HT1080 (cell line): ENCODE data around the gene VEGFC. TPM values are rescaled to one million over a fixed set of nuclear protein-coding genes. Genes with fewer than 3 reads are reported as not detected.

Source experiments
- DNase-seq: peaks from one replicate; pipeline ENCODE4 v3.0.0-alpha.2; 2015; ENCODE audit warnings: low read depth
- polyA plus RNA-seq, 2 experiments: library from polyadenylated mRNA; depleted of rRNA; stranded (reverse); fragments of >200 nt; gene quantifications; 2 replicates each; pipeline ENCODE4 v1.2.3, GENCODE V29; 2015
- total RNA-seq: library from RNA; depleted of rRNA; stranded (reverse); fragments of >200 nt; shearing (Covaris generic); gene quantifications from 2 replicates; pipeline ENCODE4 v1.2.3, GENCODE V29; 2014; rRNA removed

VEGFC gene
- 43.6 and 51.2 TPM in 2 replicates for total RNA-seq
- polyA plus RNA-seq (2015; cell fraction: cytosol; rRNA removed) = 65.3 and 74.5 TPM in 2 replicates
- 56.0 and 58.3 TPM in 2 replicates for polyA plus RNA-seq (2015; cell fraction: nucleus; rRNA removed)

- peak; percentile 63 for DNase-seq
Measured at GRCh38 chr4:176792326-176793059, at the start of gene VEGFC. Gene VEGFC (minus strand): TSS chr4:176792922. CDS start chr4:176792311, 611 bp downstream.

GRCh38 chr4:176841711-176842112 is 49.0 kb upstream of the VEGFC start:
- peak; percentile 67 for DNase-seq

GRCh38 chr4:176840166-176840565 is 47.4 kb upstream of the VEGFC start:
- DNase-seq = no peak

- no peak for DNase-seq
Measured at GRCh38 chr4:176839656-176840055, 46.9 kb upstream of the VEGFC start.

- DNase-seq = peak; percentile 70
Measured at GRCh38 chr4:176838601-176839433, 46.1 kb upstream of the VEGFC start.

- DNase-seq = no peak
Measured at GRCh38 chr4:176837169-176837895, 44.6 kb upstream of the VEGFC start.

- DNase-seq = no peak
Measured at GRCh38 chr4:176834531-176834930, 41.8 kb upstream of the VEGFC start.

GRCh38 chr4:176833400-176834175 is 40.9 kb upstream of the VEGFC start:
- no peak for DNase-seq

- DNase-seq = no peak
Measured at GRCh38 chr4:176830971-176831370, 38.2 kb upstream of the VEGFC start.

- no peak for DNase-seq
Measured at GRCh38 chr4:176825586-176825985, 32.9 kb upstream of the VEGFC start.

GRCh38 chr4:176824645-176825366 is 32.1 kb upstream of the VEGFC start:
- no peak for DNase-seq

- DNase-seq = no peak
Measured at GRCh38 chr4:176818531-176818930, 25.8 kb upstream of the VEGFC start.

- no peak for DNase-seq
Measured at GRCh38 chr4:176817204-176817603, 24.5 kb upstream of the VEGFC start.

- no peak for DNase-seq
Measured at GRCh38 chr4:176814770-176815169, 22.0 kb upstream of the VEGFC start.

GRCh38 chr4:176810481-176811249 is 17.9 kb upstream of the VEGFC start:
- no peak for DNase-seq

GRCh38 chr4:176806778-176807375 is 14.2 kb upstream of the VEGFC start:
- no peak for DNase-seq

- DNase-seq = no peak
Measured at GRCh38 chr4:176805155-176805554, 12.4 kb upstream of the VEGFC start.

- DNase-seq = no peak
Measured at GRCh38 chr4:176800891-176801534, 8.3 kb upstream of the VEGFC start.
